Inflammatory macrophage (primary cell): ENCODE measurements around the gene DCP1B.

Experiments used
- DNase-seq, 2 donors: peaks; one replicate each; pipeline ENCODE4 v3.0.0-alpha.2; 2020 to 2022

The DCP1B gene

DNA sequence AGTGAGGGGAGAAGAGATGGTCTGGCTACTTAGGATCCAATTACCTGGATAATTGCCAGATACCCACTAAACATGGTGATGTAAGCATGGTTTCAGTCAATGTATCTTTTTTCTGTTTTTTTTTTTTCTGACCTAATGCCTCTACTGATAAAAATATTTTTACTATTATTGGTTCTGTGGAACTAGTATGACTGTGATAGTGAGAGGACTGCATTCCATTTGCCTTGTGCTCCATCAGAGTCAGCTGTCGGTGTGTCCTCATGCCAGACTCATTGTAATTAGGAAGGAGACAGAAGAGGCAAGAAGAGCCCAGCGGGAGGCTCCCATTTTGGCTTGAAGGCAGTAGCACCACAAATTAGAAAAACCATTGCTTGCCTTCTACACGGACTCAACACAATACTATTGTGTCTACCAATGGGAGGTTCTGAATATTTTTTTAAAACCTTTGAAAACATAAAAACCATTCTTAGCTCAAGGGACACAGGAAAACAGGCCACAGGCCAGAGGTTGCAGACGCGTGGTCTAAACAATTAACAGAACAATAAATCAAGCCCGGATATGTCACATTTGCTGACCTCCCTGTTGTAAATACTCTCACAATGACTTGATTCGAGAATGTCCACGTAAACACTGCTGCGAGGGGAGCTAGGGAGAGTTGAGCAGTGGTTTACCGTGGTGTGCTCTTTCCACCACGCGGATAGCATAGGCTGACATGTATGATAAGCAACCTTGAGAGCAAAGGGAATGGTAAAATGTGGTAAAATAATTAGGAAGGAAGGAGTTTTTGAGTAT, 13.5 kb upstream of the DCP1B start:
- DNase-seq = no peak

DNA sequence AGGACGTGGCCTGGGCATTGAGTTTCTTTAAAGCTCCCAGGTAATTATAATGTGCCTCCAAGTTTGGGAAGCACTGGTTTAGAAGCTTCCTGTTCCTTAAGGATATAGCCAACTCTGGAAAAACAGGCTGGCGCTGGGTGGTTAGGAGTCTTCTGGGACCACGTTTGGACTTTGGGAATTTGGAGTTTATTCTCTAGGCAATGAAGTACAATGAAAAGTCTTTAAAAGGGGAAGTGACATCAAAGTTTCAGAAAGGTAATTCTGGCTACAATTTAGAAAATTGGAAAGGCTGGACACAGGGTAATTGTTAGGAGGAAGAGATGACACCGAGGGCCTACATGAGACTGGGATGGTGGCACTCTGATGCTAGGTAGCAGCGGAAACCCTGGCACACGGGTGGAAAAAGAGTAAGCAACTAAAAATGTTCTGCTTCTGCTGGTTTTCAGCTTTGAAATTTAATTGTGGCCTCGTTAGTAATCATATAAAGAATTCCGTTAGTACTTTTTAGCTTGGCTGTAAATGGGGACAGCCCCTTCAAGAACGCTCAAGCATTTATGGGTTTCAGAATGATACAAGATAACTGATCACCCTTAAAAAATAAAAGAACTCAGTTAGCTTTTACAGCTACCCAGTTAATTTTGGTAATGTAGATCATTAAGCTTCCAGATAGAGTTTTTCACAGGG, 12.7 kb upstream of the DCP1B start:
- no peak for DNase-seq

DNA sequence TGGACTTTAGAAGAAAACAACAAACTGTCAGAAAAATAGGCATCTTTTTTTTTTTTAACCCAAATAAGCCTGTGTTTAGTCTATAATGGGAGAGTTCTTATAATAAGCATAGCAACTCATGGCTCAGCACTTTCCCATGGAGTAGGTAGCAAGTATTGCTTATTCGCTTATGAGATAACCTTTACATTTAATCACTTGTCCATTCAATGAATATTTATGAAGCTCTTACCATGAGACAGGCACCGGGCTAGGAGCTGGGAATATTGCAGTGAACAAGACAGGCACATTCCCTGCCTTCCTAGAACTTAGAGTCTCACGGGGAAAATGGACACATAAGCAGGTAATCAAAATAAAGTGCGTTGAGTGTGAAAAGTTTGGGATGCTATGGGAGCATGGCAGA, 10.0 kb upstream of the DCP1B start:
- no peak for DNase-seq

DNA sequence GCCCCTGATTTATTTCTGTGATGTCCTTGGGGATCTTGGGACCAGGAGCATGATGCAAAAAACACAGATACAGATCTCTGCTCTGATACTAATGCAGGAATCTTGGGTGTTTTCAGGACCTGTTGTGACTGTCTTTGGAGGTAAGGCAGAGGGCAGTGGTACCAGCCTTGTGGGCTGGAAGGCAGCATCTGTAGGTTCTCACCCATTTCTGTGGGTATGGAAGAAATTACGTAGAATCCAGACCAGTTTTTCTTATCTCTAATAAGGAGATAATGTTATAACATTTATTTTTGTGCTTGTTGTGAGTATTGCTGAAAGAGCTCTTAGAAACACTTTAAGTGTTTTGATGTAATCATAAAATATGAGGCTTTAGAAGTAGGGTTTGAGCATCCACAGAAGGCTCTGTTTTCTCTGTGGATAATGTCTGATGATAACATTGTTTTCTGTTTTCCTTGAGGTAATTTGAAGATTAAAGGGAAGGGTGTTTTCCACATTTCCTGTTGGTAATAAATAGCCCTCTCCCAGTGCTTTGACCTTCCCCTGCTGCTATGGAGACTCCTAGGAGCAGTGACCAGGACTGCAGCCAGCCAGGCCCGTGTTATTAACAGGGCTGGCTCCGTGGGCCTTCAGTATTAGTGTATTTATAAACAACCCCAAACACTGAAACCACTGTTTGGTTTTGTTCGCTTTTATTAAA, 9.4 kb upstream of the DCP1B start:
- no peak for DNase-seq

DNA sequence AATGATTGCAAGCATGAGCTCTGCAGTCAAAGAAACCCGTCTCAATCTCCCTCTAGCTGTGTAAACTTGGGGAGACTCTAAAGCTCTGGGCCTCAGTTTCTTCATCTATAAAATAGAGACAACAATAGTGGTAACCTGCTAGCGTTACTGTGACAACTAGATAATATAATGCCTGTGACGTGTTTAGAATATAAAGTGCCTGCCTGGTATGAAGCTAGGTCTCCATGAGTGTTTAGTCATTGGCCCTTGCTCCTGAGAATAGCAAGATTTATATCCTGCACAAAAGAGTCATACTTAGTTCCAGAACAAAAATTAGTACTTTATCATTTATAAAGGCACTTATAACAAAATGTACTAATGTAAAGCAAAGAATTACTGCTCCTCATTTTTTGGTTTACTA, 8.8 kb upstream of the DCP1B start:
- no peak for DNase-seq

DNA sequence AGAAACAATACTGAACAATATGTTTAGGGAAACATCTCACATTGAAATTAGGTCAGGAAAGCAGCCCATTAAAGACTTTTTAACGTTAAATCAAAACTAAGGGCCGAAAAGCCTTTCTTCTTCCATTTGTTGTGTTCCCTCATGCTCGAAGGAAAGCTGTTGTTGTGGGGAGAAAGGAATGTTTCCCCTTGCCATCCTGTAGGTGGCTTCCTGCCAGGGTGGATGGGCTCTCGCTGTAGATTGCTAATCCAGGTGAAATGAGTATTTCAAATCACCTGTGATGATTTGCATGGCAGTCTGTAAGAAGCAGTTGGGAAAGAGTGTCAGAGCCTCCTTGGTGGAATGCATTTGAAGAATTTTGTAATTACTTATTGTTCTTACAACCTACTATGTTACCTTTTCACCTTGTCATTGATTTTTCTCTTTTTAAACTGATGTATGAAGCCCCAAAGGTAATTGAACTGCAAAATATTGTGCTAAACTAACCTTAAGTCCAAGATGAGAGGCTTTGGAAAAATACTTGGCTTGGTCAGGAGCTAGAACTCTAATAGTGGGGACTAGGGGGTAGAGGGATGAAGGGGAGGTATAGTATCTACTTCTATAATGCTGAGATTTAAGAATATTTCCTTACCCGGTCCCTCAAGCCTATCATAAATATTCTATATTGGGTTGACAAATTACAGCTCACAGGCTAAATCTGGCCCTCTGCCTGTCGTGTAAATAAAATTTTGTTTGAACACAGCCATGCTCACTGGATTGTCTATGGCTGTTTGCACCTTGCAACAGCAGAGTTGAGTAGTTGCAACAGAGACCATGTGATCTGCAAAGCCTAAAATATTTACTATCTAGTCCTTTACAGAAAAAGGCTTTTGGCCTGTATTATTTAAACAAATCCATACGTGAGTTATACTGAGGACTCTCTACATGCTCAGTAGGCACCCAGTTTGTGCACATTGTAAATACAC, 7.7 kb upstream of the DCP1B start:
- no peak for DNase-seq

DNA sequence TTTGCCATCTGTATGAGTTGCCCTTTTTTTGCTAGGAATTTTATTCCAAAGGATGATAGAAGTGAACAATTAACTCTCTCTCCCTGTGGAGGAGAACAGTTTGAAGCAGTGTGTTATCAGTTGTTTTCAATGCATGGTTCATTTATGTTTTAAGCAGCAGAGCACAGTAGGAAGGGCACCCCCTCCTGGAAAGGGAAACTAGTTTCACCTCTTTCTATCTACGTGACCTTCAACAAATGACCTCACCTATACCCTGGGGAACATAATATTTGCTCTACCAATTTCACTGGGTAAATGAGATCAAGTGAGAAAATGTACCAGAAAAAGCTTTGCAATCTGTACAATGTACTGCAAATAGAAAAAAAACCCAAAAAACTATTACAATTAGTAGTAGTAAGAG, 5.4 kb upstream of the DCP1B start:
- DNase-seq = no peak

DNA sequence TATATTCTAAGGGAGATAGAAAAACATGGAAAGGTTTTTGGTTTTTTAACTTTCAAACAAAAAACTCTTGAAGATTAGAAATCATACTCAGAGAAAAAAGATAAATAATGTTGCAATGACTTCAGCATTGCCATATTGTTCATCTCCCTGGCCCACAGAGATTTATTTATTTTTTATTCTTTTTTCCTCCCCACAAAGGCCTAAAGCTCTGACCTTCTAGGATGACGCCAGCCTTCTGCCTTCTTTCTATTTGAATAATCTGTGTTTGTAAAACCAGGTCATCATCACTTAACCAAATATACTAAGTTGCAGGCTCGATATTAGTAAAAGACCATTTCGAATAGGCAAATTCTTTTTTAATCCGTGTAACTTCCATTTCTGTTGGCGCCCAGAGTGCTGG, 4.4 kb upstream of the DCP1B start:
- DNase-seq = no peak

DNA sequence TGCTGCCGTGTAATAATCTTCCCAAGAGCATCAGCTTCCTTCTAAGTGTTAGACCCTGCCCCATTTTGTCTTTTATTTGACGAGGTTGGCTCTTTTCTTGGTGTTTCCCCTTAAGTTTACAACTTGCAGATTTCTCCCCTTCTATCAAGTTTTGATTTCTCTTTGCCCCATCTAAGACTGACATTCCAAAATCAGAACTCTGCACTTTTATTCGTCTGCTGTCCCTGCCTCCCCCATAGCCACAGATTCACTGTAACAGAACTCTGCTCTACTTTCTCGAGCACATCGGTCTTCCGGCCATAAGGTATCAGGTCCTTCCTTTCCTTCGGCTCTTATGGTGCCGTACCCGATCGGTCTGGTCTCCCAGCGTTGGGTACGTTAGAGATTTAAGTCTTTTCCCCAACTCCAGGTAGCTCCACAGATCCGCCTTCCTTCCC, 563 bp downstream of the DCP1B start:
- no peak for DNase-seq

DNA sequence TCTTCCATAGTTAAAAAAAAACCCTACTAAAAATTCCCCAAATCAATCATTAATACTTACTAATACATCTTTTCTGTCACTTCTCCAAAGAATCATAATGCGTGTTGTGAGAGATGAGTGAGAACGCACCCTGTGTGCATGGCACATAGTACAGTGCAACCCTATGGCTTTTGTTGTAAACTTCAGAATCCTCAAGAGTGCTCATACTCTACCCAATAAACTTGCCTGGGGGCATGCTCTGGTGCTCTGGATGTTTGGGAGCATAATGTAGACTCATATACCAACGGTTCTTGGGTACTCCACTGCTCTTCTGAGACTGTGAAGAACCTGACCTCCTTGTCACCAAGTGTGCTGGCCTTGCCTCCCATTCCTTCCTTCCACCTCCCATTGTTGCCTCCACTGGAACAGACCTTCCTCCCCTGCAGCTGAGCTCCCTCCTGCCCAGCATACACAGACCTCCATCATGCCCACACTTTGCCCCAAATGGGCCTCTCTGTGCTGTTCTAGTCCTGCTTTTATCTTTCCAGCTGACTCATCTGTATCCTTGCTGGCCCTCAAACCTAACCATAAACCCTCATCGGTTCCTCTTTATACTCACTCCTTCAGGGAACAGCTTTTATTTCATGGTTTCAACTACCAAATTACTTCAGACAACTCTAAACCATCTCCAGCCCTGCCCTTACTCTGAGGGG, 8.9 kb downstream of the DCP1B start:
- no peak for DNase-seq

DNA sequence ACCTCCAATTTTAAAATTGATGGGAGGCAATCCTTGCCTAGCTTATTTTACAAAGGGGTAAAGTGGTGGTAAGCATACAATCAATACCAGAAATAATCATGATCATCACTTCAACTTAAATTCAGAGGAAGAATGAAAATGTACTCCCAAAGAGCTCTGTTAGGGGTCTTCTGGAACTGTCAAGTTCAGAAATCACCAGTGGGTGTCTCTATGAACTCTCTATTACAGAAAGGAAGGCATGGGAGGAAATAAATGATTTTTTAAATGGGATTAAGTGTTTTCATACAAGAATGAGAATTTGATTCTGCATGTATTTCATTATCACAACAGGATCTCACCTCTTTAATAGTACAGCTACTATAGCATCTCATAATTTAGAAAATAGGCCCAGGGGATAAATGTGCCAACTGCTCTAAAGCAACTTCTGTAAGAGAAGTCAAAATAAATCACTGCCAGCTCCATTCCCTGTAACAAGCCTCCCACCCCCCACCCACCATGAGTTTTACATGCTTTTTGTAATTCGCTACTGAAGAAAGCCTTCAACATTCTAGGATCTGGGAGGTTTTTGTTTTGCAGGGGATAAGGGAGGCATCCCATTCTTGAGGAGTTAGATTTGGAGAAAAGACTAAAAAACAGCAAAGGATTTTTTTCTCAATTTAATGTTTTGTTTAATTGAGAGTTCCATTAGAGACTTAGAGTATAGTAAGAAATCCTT, 9.7 kb downstream of the DCP1B start:
- no peak for DNase-seq

DNA sequence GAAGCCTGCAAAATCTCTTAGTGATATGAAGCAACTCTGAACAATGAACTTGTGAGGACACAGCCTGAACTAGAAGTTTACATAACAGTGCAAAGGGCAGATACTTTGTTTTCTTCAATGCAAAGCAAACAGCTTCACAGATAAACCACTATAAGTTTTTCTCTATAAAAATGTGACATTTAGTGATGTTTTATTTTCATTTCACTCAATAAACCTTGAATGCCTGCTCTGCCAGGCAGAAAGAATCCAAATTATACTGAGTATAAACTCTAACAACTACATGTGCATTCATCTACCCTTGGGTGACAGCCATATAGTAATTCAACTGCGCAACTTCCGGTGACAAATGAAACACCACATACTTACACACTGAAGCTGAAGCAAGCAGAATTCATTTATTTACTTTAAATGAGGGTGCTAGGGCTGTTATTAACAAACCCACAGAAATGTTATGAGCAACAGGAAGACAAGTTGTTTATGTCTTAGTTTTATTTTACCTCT, 10.3 kb downstream of the DCP1B start:
- DNase-seq = no peak

DNA sequence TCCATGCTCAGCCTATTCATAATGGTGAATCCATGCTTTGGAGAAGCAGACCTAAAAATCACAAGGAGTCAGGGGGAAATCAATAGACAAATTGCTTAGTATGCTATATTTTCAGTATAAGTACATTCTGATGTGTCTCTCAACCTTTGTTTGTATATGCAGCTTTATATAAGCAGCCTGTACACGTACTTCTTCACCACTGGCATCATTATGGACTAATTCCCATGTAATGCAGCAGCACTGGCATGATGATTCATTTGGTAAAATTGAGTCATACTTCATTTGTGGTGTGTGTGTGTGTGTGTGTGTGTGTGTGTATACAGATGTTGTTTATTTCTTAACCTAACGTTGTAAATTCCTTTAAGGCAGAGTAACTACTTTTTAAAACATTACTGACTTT, 10.9 kb downstream of the DCP1B start:
- no peak for DNase-seq

DNA sequence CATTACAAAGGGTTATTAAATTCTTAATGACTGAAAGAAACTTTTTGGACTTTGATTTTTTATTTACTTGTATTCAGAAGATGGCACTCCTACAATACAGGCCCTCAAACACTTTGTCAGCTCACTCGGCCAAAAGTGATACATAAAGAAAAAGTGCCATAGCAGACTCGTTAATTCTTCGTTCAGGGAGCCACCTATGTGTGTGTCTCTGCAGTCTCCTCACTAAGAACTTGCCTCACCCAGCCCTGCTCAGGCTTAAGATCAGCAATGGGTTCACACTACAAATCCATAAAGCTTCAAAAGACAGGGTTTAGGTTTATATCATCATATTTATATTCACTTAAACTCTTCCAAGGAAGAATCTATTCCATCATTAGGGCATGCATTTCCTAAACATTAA, 11.5 kb downstream of the DCP1B start:
- DNase-seq = no peak

DNA sequence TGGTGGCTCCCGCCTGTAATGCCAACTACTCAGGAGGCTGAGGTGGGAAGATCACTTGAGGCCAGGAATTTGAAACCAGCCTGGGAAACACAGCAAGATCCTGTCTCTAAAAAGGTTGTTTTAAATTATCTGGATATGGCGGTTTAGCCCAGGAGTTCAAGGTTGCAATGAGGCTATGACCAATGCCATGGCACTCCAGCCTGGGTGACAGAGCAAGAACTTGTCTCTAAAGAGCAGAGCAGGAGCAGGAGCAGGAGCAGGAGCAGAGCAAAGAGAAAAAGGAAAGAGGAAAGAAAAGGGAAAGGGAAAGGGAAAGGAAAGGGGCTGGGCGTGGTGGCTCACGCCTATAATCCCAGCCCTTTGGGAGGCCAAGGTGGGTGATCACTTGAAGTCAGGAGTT, 15.1 kb downstream of the DCP1B start:
- DNase-seq = no peak

DNA sequence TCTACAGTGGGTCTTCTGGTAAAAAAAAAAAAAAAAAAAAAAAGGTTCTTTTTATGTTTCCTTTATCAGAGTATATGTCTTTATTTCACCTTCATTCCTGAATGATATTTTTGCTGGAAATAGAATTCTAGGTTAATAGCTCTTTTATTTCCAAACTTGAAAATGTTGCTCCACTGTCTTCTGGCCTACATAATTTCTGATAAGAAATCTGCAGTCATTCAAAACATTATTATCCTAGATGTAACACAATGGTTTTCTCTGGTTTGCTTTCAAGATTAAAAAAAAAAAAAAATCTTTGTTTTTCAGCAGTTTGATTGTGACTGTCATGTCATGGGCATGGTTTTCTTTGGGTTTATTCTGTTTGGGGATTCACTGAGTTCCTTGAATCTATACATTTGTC, 19.5 kb downstream of the DCP1B start:
- no peak for DNase-seq

DNA sequence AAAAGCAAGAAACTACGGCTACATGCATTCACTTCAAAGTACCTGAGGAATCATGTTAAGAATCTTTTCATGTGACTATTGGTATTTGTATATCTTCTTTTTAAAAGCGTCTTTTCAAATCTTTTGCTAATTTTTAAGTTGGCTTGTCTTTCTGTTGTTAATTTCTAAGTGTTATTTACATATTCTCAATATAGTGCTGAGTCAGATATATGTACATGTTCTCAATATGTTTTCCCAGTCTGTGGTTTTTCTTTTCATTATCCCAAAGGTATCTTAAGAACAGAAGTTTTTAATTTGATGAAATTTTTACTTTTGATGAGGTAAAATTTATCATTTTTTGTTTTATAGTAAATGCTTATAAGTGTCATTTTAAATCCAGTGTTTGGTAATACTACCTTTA, 24.0 kb downstream of the DCP1B start:
- DNase-seq = no peak

DNA sequence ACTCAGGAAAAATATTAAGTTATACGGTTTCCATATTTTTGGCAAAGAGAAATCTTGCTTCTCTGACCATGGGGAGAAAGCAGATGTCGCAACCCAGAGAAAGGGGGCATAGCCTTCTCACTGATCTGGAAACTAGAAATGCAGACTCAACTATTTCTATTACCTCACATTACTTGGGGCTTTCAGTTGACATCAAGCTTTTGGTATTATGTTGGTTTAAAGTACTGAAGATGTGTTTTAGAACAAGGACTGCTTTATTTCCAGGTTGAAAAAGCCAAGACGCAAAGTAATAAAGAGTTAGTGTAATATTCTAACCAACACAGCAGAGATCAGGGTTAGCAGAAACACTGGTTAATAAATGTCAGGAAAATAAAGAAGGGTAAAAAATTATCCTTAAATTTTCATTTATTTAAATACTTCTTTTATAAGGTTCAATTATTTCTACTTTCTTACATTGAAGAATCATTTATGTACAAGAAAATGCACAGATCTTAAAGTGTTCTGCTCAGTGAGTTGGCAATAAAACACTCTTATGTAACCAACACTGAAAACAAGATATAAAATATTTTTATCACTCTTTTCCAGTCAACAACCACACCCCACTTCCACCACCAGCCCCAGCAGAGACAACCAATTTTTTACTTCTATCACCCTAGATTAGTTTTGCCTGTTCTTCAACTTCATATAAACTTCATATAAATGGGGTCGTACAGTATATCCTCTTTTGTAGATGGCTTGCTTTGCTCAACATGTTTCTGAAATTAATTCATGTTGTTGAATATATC, 26.0 kb downstream of the DCP1B start:
- DNase-seq = no peak

DNA sequence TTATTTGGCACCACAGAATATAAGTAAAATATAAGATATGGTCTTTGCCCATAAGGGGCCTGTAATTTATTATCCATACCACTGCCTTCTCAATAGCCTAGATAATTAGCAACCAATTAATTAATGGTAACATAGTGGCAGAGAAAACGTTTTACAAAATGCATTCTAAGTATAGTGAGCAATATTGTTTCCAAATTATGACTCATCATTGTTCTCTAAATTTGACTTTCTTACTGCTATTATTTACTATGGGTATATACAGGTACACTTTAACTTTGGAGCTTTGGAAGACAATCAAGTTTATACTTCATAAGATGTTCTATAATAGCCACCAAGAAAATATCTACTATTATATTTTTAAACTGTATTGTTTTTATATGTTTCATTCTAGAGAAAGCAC, 26.7 kb downstream of the DCP1B start:
- DNase-seq = no peak

DNA sequence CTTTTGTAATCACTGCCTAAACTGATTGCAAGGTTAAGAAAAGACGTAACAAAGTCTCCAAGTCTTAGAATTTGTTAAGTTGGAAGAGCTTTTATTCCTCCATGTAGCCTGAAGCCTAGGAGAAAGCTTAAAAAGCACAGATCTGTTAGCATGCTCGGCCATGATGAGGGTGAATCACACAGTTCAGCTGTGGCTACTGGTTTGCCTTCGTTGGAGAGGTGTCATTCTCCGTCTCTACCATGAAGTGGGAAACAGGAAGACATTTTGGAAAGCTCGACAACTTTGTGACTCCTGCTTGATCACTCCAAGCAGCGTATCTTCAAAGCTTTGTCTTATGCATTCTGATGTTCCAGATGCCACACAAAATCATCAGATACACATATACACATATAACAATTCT, 27.1 kb downstream of the DCP1B start:
- DNase-seq = no peak
